GM21367 (cell line): ENCODE results near the gene ZNF662.
"Not testable (repeated sequence)": the region's sequence is repeated elsewhere in the genome, so short reads cannot be mapped to it uniquely, and the experiment has no call there.

Experiments used
- ATAC-seq: cut with Tn5 transposase; IDR thresholded peaks from one replicate; pipeline ENCODE4 v1.9.1; 2021; ENCODE audit not compliant: unreplicated experiment

Gene ZNF662

DNA sequence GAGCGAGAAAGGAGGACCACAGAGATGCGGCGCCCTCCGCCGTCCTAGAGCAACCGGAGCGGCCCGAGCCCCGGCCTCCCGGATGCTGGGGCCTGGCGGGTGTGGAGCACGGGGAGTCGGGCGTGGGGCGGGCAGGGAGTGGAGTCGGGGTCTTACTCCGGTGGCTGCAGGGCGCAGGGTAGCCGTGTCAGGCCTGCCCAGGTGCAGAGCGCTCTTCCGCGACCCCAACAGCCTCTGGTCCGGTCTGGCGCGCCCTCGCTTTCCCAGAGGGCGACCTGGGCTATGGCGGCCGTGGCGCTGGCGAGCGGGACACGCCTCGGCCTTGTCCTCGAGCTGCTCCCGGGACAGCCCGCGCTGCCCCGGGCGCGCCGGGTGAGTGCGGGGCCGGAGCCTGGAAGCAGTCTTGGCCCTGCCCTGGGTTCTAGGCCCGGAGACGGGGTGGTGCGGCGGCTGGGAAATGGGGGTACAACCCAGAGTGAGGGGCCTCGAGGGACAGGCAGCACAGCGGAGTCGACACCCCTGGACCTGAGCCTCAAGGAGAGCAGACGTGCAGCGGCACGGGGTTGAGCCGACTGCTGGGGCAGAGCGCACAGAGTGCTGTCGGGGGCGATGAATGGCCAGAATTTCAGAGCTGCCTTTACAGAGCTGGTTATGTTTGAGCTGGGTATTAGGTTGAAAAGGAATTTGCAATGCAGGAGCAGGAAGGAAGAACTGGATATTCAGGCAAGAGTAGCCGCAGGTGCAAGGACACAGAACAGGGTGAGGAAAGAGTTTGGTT, at the start of gene ZNF662:
ZNF662 (plus strand) TSS at position 73 of the 778 bp plus-strand sequence. CDS start 1,973 bp downstream, outside the sequence.
- no peak for ATAC-seq

DNA sequence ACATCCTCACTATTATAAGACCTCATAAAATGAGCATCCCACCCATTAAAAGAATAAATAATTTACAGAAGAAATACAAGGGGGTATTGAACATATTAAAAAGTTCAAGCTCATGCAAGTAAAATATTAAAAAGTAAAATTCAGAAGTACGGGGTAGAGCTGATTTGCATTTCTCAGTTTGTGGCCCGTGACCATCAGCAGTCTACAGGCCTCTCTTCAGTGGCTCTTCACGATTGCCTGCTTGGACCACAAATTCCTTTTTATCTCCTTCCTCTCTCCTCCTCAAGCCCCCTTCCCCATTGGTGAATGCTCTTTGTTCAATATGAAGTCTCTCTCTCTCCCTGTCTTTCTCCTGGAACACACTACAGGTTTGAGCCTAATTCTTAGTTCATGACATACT, 49.4 kb upstream of the ZNF662 start:
- ATAC-seq, result no peak

DNA sequence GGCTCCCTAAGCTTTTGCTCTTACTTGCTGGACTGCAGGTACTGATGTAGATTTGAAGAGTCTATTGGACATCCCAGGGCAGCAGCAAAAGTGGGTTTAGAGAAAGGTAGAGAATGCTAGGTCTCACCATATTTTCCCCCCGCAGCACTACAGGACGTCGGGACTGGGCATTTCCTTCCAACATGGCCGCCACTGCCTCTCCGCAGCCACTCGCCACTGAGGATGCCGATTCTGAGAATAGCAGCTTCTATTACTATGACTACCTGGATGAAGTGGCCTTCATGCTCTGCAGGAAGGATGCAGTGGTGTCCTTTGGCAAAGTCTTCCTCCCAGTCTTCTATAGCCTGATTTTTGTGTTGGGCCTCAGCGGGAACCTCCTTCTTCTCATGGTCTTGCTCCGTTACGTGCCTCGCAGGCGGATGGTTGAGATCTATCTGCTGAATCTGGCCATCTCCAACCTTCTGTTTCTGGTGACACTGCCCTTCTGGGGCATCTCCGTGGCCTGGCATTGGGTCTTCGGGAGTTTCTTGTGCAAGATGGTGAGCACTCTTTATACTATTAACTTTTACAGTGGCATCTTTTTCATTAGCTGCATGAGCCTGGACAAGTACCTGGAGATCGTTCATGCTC, 41.5 kb upstream of the ZNF662 start:
- no peak for ATAC-seq

DNA sequence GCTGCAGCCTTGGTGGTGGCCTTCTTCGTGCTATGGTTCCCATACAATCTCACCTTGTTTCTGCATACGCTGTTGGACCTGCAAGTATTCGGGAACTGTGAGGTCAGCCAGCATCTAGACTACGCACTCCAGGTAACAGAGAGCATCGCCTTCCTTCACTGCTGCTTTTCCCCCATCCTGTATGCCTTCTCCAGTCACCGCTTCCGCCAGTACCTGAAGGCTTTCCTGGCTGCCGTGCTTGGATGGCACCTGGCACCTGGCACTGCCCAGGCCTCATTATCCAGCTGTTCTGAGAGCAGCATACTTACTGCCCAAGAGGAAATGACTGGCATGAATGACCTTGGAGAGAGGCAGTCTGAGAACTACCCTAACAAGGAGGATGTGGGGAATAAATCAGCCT, 40.7 kb upstream of the ZNF662 start:
- ATAC-seq, result no peak

DNA sequence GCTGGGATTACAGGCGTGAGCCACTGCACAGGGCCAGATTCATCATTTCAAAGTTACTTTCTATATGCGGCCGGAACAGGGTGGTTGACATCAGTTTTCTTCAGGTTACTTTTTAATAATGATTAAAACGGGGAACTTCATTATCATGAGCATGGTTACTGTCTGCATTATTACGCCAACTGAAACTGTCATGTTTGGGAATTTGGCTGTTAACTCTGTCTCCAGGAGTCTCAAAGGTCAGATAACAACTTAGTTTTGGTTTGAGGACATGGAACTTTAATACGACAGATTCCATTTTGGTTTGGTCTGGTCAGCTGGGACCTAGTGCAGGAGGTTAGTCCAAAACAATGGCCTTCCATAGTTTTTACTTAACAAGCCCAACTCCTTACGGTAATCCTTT, 38.8 kb upstream of the ZNF662 start:
- ATAC-seq, result no peak

DNA sequence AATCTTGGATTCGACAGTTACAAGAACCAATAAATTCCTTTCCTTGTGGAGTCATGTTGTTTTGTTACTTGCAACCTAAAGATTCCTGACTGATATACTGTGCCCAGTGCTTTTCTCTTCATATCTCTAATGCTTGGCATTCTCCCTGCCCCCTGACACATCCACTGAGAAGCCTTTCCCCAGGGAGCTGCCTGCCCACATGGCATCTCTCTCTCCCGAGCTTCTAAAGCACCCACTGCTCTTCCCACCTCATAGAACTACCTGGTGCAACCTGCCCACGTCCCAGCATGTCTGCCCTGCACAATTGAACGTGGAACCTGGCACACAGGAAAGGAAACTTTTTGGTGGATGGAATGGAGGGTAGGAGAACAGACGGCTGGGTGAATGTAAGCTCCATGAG, 37.1 kb upstream of the ZNF662 start:
- no peak for ATAC-seq

DNA sequence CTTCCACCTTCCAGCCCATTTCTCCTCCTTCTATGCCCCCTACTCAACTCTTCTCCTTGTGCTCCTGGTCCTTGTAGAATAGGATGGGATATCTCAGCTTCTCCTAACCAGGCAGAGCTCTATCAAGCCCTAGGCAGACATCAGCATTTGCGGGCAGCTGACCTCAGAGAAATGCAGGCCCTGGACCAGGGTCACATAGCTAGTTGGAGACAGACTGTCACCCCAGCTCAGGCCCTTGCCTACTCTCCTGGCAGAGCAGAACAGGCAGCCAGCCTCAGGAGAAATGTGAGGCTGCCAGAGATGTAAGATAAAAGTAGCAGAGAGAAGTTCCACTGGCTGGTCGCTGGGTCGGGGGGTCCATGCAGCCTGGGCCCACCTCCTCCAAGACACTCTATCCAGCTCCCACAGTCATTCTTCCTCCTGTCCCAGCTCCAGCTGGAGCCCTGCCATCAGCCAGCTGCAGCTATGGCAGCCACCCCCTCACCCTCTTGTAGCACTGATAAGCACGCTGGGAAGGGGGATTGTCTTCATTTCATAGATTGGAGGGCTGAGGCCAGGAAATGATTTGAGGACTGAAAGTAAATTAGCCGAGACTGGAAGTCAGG, 34.2 kb upstream of the ZNF662 start:
- no peak for ATAC-seq

DNA sequence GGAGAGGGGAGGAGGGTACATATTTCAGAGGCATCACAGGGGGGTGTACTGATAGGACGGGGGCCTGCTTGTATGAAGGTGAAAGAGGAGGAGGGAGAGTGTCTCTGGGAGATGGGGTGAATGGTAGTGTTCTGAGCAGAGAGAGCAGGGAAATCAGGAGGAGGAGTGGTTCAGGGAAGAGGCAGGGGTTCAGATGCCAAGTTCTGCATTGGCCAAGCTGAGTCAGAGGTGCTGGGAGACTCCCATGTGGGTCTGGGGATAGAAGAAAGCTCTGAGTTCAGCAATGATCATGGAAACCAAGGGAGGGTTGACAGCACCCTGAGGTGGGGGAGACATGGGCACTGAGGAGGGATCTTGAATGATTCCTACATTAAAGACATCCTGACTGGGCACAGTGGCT, 33.2 kb upstream of the ZNF662 start:
- ATAC-seq, result no peak

DNA sequence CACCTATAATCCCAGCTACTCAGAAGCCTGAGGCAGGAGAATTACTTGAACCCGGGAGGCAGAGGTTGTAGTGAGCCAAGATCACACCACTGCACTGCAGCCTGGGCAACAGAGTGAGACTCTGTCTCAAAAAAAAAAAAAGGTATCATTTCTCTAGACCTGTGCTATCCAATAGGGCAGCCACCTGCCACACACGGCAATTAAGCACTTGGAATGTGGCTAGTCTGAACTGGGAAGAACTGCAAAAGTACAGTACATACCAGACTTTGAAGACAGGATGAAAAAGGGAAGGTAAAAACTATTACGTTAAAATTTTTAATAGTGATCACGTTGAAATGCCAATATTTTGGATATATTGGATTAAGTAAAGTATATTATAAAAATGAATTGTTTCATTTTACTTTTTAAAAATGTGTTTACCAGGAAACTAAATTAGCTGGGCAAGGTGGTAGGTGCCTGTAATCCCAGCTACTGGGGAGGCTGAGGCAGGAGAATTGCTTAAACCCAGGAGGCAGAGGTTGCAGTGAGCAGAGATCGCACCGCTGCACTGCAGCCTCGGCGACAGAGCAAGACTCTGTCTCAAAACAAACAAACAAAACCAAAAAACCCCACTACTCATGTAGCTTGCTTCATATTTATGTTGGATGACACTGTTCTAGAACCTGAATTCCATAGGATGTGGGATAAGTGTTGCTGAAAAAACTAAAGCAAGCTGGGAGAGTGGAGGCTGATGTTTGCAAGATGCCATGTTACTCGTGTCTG, 32.5 kb upstream of the ZNF662 start:
- ATAC-seq, result no peak

DNA sequence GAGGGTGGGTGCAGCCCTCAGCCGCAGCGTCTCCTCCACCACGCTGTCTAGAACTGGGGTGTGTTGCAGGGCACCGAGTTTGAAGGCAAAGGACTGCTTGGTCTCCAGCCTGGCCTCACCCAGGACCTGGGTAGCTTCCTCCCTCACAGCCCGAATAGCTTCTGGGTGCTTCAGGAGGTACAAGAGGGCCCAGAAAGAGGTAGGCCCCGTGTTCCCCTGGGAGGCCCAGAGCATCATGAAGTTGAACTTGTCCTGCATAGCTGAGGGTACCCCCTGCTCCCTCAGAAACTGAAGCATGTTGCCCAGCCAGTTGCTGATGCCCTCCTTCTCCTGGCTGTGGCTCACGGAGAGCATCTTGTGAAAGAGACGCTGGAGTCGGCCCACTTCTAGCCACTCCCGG, 31.2 kb upstream of the ZNF662 start:
- ATAC-seq, result no peak

DNA sequence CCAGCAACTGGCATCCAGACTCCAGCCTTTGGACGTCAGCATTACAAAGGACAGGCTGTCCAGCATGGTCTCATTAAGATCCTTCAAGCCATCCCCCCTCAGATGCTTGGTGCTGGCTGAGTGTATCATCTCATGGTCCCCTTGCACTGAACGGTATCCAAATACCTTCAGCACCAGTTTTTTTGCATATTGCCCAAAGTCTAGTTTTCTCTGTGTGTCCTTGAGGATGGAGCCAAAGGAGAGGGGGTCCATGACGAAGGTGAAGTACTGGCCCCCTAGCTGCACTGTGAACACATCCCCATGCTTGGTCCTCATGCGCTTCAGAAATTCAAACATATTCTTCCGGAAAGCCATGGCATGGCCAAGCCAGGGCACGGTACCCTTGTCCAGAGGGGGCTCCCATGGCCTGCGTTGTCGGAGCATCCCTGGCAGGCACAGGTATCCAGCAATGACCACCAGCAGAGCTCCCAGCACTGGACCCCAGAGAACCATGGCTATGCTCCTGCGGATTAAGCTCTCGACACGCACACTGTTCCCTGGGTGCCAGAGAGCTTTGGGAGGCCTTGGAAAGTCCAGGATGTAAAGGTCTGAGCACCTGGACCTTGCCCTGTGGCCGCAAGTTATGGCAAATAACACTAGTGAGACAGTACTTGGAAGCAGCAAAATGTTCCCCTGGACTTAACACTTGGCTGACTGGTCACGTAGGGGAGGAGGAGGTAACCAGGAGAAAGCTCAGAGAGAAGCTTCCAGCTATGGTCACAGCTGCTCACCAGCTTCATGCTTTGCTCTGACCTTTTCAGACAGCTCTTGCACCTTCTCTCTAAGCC, 30.4 kb upstream of the ZNF662 start, which contains the start of gene CYP8B1:
CYP8B1 (minus strand) TSS at position 555 of the 827 bp plus-strand sequence; CDS start at position 492, 63 bp downstream.
- ATAC-seq, result no peak

DNA sequence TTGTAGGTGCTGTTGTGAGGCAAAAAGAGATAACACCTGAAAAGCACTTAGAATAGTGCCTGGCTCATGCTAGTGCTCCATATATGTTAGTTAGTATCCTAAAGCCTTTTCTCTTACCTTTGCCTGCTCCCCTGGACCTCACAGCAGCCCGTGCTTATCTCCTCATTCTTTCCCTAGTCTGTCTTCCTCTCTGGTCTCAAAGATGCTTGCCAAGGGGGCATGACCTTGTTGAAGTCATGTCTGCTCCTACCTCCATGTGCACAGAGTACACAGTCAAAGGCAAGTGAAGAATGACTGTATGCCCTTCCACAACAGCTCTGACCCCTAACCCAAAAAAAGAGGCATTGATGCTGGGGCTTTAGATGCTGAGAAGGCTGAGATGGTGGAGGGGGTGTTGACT, 29.5 kb upstream of the ZNF662 start:
- no peak for ATAC-seq

DNA sequence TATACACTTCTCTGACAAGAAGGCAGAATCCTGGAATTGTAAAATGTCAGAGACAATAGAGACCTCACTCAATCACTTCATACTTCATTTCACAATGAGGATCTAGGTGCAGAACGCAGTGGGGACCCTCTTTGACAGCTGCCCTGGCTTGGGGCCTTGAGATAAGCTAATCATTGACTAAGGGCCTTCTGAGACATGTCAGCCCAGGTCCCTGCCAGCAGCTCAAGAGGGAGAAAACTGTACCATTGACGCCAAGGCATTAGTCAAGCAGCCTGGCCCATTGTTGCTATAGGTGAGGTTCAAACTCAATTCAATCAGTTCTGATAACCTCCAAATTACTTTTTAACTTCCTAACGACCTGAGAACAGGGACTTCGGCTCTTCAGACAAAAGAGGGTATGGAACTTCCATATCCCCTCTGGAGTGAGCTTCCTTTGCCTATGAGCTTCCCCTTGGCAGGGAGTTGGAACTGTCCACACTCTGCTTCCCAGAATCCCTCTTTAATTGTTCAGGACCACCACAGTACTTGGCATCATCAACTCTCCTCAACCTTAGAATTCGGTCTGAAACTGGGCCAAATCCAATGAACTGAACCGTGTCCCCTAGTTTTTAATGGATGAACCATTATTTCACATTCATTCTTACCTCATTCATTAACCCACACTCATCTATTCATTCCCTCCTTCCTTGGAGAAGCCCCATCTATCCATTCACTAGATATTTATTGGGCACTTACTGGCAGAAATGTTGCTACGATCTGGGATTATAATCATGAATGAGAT, 28.8 kb upstream of the ZNF662 start:
- ATAC-seq, result no peak

DNA sequence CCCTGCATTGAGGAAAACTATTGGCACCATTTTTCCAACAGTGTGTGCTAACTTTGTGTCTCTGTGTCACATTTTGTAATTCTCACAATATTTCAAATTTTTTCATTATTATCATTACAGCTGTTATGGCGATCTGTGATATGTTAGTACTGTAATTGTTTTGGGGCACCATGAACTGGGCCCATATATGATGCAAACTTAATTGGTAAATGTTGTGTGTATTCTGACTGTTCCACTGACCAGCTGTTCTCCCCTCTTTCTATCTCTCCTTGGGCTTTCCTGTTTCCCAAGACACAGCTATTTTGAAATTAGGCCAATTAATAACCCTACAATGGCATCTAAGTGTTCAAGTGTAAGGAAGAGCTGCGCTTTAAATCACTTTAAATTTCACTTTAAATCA, 28.1 kb upstream of the ZNF662 start:
- no peak for ATAC-seq

DNA sequence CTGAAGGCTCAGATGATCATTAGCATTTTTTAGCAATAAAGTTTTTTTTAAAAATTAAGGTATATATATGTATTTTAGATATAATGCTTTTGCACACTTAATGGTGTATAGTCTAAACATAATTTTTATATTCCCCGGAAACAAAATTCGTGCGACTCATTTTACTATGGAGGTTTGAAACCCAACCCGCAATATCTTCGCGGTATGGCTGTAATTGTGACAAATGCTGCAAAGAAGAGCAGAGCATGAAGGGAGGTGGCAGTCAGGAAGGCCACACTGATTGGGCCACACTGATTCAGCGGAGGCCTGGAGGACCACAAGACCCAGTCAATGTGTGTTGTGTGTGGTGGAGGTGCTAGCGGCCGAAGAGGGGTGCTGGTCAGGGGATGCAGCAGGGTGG, 25.8 kb upstream of the ZNF662 start:
- no peak for ATAC-seq

DNA sequence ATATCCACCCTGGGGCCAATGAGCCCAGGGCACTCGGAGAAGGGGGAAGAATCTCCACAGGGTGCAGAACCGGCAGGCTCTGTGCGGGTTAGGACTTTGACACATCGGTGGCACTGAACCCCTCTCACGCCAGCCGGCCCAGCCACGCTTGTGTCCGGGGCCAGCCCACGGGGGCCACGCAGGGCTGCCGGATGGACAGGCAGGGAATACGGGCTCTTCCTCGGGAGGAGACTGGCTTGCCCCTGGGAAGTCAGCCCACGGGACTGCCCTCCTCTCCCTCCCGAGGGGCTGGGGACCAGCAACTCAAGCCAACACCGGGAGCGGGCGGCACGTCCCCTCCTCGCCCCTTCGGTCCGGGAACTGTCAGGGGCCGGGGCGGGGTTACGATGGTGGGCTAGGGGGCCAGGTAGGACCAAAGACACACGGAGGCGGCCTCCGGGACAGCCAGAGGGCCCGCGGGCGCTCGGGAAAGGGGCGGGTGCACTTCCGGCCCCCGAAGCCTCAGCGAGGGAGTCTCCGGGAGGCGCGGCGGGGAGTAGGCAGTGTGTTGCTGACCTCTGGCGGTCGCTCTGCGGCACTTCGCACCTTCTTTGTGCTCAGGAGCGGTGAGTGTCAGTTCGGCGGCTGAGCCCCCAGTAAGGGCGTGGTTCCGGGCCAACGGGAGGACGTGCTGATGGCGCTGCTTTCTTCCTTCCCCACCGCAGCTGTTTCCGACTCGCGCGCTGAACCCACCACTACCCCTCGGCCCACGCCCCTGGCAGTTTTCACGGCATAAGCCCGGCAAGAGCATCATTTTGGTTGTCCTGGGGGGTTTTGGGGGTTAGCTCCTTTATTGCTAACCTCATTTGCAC, 25.1 kb upstream of the ZNF662 start:
- ATAC-seq, result peak; percentile 84

DNA sequence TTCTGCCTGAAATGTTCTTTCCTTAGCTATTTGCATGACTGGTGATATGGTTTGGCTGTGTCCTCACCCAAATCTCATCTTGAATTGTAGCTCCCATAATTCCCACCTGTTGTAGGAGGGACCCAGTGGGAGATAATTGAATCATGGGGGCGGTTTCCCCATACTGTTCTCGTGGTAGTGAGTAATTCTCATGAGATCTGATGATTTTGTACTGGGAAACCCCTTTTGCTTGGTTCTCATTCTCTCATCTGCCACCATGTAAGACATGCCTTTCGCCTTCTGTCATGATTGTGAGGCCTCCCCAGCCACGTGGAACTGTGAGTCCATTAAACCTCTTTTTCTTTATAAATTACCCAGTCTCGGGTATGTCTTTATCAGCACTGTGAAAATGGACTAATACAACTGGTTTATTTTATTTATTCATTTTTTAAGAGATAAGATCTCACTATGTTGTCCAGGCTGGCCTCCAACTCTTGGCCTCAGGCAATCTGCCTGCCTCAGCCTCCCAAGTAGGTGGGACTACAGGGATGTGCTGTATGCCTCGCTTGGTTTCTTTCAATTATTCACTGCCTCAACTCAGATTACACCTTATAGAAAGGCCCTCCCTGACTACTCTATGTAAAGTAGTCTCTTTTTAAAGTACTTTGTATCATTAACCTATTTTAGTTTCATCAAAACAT, 22.6 kb upstream of the ZNF662 start:
- ATAC-seq, result not testable (repeated sequence)

DNA sequence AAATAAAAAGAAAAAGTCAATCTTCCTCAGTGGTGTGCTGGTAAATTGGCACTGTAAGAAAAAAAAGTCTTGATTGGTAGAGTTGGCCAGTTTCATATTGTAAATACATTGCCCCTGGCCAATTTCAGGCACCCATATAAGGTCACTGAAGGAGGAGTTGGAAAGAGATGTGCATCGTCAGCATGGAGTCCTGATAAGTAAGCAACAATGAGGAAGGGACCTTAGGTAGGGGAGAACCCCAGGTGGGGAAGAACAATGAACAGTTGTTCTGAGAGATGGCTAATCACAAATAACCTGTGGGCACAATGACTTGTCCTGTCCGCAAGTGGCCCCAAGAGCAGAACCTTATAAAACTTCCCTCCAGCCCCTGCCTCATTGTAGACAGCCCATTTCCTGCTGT, 21.6 kb upstream of the ZNF662 start:
- no peak for ATAC-seq
